Body of pancreas (tissue), 4 donors: Measurements from ENCODE around the gene PTPRN2. TPM values are rescaled to one million over a fixed set of nuclear protein-coding genes. Genes with fewer than 3 reads are reported as not detected.

Experiments used
- ATAC-seq: fragments of 150-250 bp; one replicate; pipeline ENCODE4 v1.9.1; 2016
- DNase-seq, 4 donors: peaks; one replicate each; pipeline ENCODE4 v3.0.0-alpha.2; 2019
- H3K27ac ChIP-seq, 4 donors: fragments of 200-600 bp; sonication (generic); 1 replicate in 3 of 4; 2 replicates in 1 of 4; pipeline versions ENCODE4 v1.5.1 to v1.6.1; 2016 to 2019; ENCODE audit warnings: mild to moderate bottlenecking in 1 of 4, mixed read lengths in 1 of 4, moderate library complexity in 1 of 4
- H3K27me3 ChIP-seq, 2 donors: fragments of 200-600 bp; sonication (generic); one replicate each; pipeline ENCODE4 v1.6.0; 2016; ENCODE audit warnings: mild to moderate bottlenecking in 1 of 2
- H3K36me3 ChIP-seq, 2 donors: fragments of 200-600 bp; sonication (generic); replicated peaks in 1 of 2; 2 replicates each; pipeline ENCODE4 v1.5.1; 2016; ENCODE audit warnings: low read depth in 2 of 2; ENCODE audit not compliant: insufficient read depth in 1 of 2
- H3K4me1 ChIP-seq: fragments of 200-600 bp; sonication (generic); one replicate; pipeline ENCODE4 v1.6.0; 2016
- H3K4me3 ChIP-seq, 2 donors: fragments of 200-600 bp; sonication (generic); 1 replicate in 1 of 2; 2 replicates in 1 of 2; pipeline ENCODE4 v1.5.1; 2016 to 2019
- H3K9me3 ChIP-seq, 3 donors: fragments of 200-600 bp; sonication (generic); 1 replicate in 2 of 3; 2 replicates in 1 of 3; pipeline ENCODE4 v1.5.1; 2016
- POLR2A ChIP-seq, 3 donors: fragments of 450-650 bp; IDR thresholded peaks; one replicate each; pipeline ENCODE4 v1.6.1; 2016; ENCODE audit warnings: antibody characterized with exemption in 3 of 3, mild to moderate bottlenecking in 2 of 3
- WGBS, 2 donors: methylation state at CpG; one replicate each; pipeline ENCODE4 v1.1.5; 2017; 5-methylcytosine and 5-hydroxymethylcytosine counted together
- intact Hi-C: fragments of 100-400 bp; cut with DNase I; formaldehyde crosslinking; loops from one replicate; pipeline ENCODE4 v1.15.1; 2023
- total RNA-seq, 2 donors: library from RNA; depleted of rRNA; stranded (reverse); fragments of >200 nt; gene quantifications; one replicate each; pipeline ENCODE4 v1.1.0, GENCODE V29; 2016
- TF ChIP-seq, protein P1 (sequence below), 7 experiments: fragments of 450-650 bp in 4 of 7; fragments of 200-600 bp in 3 of 7; sonication (generic) in 3 of 7; IDR thresholded peaks; one replicate each; pipeline ENCODE4 v1.5.1; 2016 to 2019; ENCODE audit warnings: antibody characterized with exemption in 7 of 7

The PTPRN2 gene
- total RNA-seq, 2 donors from 2014 or later: 31.6 to 76.1 TPM

DNA sequence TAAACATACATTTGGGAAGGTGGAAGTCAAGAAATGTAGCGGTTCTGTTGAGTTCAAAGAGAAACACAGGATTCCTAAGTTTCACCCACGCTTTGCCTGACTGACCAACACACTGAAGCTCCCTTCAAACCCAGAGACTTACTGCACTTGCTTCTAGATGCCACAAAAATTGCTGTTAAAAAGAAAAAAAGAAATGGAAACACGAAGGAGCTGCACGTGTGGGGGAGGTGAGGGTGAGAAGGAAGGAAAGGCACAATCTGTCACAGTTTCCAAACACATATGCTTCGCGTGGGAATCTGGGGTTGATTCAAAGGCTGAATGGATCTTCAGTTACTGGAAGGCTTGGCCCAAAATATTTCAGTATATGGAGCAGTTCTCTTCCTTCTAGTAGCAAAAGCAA lies 755.2 kb downstream of the PTPRN2 start:
- Histone ChIP-seq H3K27me3 (no peaks in the 10 kb centered on the region), H3K9me3 (no peaks in the 10 kb centered on the region), H3K36me3 (no peaks in the 10 kb centered on the region), H3K4me1 (no peaks in the 10 kb centered on the region), H3K27ac (no peak overlapping the region), H3K4me3 (no peak overlapping the region)
- DNase-seq (no peak), ATAC-seq (no peak)
- 71 to 76% methylated on average over 6 of the region's 6 CpGs for WGBS, 2 donors
- TF ChIP-seq, protein P1, sequence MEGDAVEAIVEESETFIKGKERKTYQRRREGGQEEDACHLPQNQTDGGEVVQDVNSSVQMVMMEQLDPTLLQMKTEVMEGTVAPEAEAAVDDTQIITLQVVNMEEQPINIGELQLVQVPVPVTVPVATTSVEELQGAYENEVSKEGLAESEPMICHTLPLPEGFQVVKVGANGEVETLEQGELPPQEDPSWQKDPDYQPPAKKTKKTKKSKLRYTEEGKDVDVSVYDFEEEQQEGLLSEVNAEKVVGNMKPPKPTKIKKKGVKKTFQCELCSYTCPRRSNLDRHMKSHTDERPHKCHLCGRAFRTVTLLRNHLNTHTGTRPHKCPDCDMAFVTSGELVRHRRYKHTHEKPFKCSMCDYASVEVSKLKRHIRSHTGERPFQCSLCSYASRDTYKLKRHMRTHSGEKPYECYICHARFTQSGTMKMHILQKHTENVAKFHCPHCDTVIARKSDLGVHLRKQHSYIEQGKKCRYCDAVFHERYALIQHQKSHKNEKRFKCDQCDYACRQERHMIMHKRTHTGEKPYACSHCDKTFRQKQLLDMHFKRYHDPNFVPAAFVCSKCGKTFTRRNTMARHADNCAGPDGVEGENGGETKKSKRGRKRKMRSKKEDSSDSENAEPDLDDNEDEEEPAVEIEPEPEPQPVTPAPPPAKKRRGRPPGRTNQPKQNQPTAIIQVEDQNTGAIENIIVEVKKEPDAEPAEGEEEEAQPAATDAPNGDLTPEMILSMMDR (IDR thresholded peaks at IDR 0.05): no peak
- TF ChIP-seq POLR2A (IDR thresholded peaks at IDR 0.05): no peak
- intact Hi-C loops: no loop called here

DNA sequence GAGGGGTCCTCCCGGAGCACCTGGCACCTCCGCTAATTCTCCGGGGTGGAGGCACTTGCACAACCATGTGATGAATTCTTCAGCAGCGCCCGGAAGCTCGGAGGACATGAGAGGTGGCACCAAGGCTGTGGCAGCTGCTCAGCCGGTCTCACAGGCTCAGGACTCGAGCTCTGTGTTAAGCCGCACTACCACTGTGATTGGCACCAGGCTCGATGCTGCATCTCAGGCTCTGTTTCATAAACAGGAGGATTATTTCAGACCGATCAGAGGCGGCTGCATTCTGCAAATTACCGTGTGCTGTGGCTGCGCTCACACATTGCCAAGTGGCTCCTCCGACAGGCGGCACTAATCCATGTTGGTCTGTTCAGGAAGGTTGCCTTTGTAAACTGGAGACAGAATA lies 755.6 kb downstream of the PTPRN2 start:
- Histone ChIP-seq H3K9me3 (no peaks in the 10 kb centered on the region), H3K4me1 (no peaks in the 10 kb centered on the region), H3K36me3 (no peaks in the 10 kb centered on the region), H3K27ac (no peak overlapping the region), H3K4me3 (no peak overlapping the region), H3K27me3 (no peaks in the 10 kb centered on the region)
- 88 to 91% methylated on average over 11 to 16 of the region's 16 CpGs for WGBS, 2 donors
- intact Hi-C loops: no loop called here
- TF ChIP-seq POLR2A (IDR thresholded peaks at IDR 0.05): no peak
- TF ChIP-seq, protein P1 (IDR thresholded peaks at IDR 0.05): no peak
- DNase-seq (no peak), ATAC-seq (no peak)

DNA sequence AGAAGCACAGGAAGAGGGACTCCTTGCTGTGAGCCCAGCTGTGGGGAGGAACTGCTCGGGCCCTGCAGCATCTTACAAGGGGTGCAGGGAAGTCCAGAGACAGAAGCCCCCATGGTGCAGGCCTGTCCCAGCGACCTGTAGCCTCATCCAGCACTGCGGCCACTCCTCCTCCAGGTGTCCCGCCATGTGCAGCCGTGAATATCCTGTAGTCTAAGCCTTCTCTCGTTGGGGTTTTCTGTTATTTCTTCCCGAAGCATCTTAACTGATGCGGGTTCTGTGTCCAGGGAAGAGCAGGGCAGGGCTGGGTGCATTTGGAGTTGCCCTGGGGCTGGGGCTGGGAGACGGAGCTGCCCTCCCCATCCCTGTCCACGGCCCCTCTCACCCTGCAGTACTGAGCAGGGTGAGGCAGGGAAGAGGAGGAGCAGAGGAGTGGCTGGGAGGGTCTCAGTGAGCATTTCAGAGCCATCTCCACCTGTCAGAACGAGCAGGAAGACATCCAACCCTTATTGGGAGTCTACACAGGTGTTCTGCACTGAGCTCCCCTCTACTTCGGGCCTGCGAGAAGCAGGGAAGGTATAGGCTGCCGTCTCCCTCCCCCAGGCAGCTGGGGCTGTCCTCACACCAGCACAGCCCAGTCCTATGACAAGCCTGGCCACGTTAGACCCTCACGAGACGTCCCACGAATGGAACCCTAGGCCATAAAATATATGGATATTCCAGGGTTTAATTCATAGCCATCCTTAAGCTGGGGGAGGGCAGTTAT lies 756.3 kb downstream of the PTPRN2 start:
- no peak for TF ChIP-seq POLR2A (IDR thresholded peaks at IDR 0.05)
- TF ChIP-seq, protein P1 (IDR thresholded peaks at IDR 0.05): no peak
- DNase-seq: no peak
- WGBS, 2 donors: 81 to 88% methylated on average over 16 to 18 of the region's 18 CpGs

DNA sequence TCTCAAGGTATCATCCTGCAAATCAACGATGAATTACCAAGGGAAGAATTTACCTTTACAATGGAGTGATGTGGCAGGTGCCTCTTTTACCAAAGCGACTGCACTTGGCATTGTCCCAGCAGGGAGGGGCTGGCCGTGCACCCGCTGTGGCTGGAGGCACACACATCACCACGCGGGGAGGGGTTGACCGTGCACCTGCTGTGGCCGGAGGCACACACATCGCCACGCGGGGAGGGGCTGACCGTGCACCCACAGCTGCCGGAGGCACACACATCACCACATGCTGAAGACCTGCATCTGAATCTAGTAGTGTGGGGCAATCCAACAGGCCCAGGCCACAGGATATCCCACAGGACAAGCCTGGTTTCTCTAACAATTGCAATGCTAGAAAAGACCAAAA lies 757.3 kb downstream of the PTPRN2 start:
- no peaks in the 10 kb centered on the region for H3K27me3 ChIP-seq
- ATAC-seq (no peak), DNase-seq (no peak)
- intact Hi-C loops: no loop called here
- 85% methylated on average over 13 of the region's 13 CpGs; no CpG with 5 or more reads in 1 of the 2 donors for WGBS, 2 donors
- no peak for TF ChIP-seq POLR2A (IDR thresholded peaks at IDR 0.05)
- TF ChIP-seq, protein P1 (IDR thresholded peaks at IDR 0.05): no peak
- no peaks in the 10 kb centered on the region for H3K36me3 ChIP-seq
- H3K4me1 ChIP-seq: no peaks in the 10 kb centered on the region
- no peak overlapping the region for H3K27ac ChIP-seq
- no peaks in the 10 kb centered on the region for H3K9me3 ChIP-seq
- no peak overlapping the region for H3K4me3 ChIP-seq

More for the DNA sequence above, 756.3 kb downstream of the PTPRN2 start:
- H3K4me1 ChIP-seq: no peaks in the 10 kb centered on the region
- no peaks in the 10 kb centered on the region for H3K27me3 ChIP-seq
- H3K9me3 ChIP-seq: no peaks in the 10 kb centered on the region
- no peak overlapping the region for H3K27ac ChIP-seq
- intact Hi-C loops: no loop called here
- H3K36me3 ChIP-seq: no peaks in the 10 kb centered on the region
- ATAC-seq: no peak
- no peak overlapping the region for H3K4me3 ChIP-seq

DNA sequence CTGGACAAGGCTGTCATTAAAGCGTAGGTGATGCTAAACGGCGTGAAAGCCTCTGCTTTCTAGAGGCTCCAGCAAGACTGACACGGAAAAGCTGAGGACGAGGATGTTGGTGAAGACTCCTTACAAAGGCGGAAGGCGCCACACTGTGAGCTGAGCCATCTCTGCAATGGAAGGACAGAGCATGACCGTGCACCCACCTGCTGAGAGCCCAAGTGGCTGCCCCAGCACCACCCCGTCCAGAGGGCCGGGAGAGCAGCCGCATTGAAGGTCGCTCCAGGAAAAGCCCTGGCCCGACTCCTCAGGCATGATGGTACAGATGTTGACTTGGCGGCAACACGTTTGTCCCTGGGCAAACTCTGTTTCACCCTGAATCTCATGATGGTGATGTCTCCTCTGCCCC lies 758.1 kb downstream of the PTPRN2 start:
- TF ChIP-seq POLR2A (IDR thresholded peaks at IDR 0.05): no peak
- TF ChIP-seq, protein P1 (IDR thresholded peaks at IDR 0.05): no peak
- 85 to 89% methylated on average over 15 of the region's 15 CpGs for WGBS, 2 donors
- ATAC-seq (no peak), DNase-seq (no peak)
- Histone ChIP-seq H3K36me3 (no peaks in the 10 kb centered on the region), H3K27ac (no peak overlapping the region), H3K27me3 (no peaks in the 10 kb centered on the region), H3K4me1 (no peaks in the 10 kb centered on the region), H3K9me3 (no peaks in the 10 kb centered on the region), H3K4me3 (no peak overlapping the region)
- intact Hi-C loops: no loop called here
